ENCODE measurements around the gene DENND11.

GRCh38 chr7:141666071-141666470, 35.9 kb downstream of the DENND11 start:
- TF ChIP-seq CTCF (IDR thresholded peaks at IDR 0.05) (no peak), EP300 (IDR thresholded peaks at IDR 0.05) (no peak)
